ENCODE data around the gene DYNLL2. TPM values are rescaled to one million over a fixed set of nuclear protein-coding genes. Genes with fewer than 3 reads are reported as not detected.
A peak's percentile ranks its signal among the peaks of the same experiment; 100 is the strongest.

DYNLL2 gene
- total and polyA plus RNA-seq, 9 of the 15 experiments (the other 6 are each of a cell fraction or from before 2014, with no cell fraction given), result 1.8 to 24.5 (median 13.0) TPM

- Histone ChIP-seq H3K27me3 (ENCODE audit: control insufficient read depth in 2 of 2, insufficient read depth in 2 of 2, low read length in 2 of 2) (no peaks in the 10 kb centered on the region), H3K9me3 (replicated peaks; ENCODE audit: control insufficient read depth, insufficient read depth, low read depth, low read length) (no peaks in the 10 kb centered on the region), H3K9me1 (ENCODE audit: control insufficient read depth, insufficient read depth, low read length) (peaks cover 19% of the 10 kb centered on the region), H4K20me1 (replicated peaks; ENCODE audit: control insufficient read depth, insufficient read depth, low read length) (peaks cover 52% of the 10 kb centered on the region), H2AFZ (ENCODE audit: low read depth, low read length) (no peak overlapping the region), H3K4me2 (ENCODE audit: insufficient read depth, low read length) (peak overlapping the region; percentile 84), H3K9ac (ENCODE audit: insufficient read depth in 1 of 2, low read depth in 2 of 2, low read length in 2 of 2) (peak overlapping the region; percentile 85 to 98), H3K36me3 (ENCODE audit: control insufficient read depth, insufficient read depth, low read length) (peaks cover 50% of the 10 kb centered on the region), H3K27ac (ENCODE audit: extremely low read depth, low read depth, low read length) (peak overlapping the region; percentile 88), H3K4me3 (peak overlapping the region; percentile 91), H3K79me2 (ENCODE audit: control insufficient read depth, insufficient read depth, low read length) (peaks cover 58% of the 10 kb centered on the region), H3K4me1 (replicated peaks in 1 of 2; ENCODE audit: control insufficient read depth in 2 of 2, insufficient read depth in 2 of 2, low read length in 2 of 2) (peaks cover 27 to 38% of the 10 kb centered on the region in 2 experiments)
- TSS peak; percentile 45 for BruUV-seq (replicated peaks)
- POLR2A ChIA-PET, result interaction anchor here (0.5 to 3.0 kb wide), 8 partner anchors 7 to 90 kb away, joined by 3 to 23 read pairs (median 3); partner anchors contain the start of gene SRSF1
- CTCF ChIA-PET (ENCODE audit: low intra/inter-chr PET ratio), result no interaction called here
- FAIRE-seq (peak; percentile 32), ATAC-seq (peak; percentile 45), DNase-seq (ENCODE audit: extremely low read depth in 1 of 4, low spot score in 3 of 4) (peak; percentile 49 to 66 (median 54))
- in situ Hi-C loops (cut with MboI), result no loop called here
- 5% methylated on average over 7 of the region's 7 CpGs for WGBS (ENCODE audit: insufficient coverage, low coverage, missing lambda C conversion rate)
- intact Hi-C loops (cut with micrococcal nuclease), result loop anchor here (1.0 kb wide), 1 partner anchor 79 kb away; no protein-coding TSS in a partner anchor
- no peak for TF ChIP-seq RBM17 (IDR thresholded peaks at IDR 0.05; ENCODE audit: borderline replicate concordance, low read depth, low read length)
- peak; percentile 21 for TF ChIP-seq TBP (optimal IDR thresholded peaks at IDR 0.05; ENCODE audit: low read depth, low read length)
- no peak for TF ChIP-seq ZNF408 (CRISPR knock-in tag; IDR thresholded peaks at IDR 0.05; ENCODE audit: low read depth)
- TF ChIP-seq, protein P1, sequence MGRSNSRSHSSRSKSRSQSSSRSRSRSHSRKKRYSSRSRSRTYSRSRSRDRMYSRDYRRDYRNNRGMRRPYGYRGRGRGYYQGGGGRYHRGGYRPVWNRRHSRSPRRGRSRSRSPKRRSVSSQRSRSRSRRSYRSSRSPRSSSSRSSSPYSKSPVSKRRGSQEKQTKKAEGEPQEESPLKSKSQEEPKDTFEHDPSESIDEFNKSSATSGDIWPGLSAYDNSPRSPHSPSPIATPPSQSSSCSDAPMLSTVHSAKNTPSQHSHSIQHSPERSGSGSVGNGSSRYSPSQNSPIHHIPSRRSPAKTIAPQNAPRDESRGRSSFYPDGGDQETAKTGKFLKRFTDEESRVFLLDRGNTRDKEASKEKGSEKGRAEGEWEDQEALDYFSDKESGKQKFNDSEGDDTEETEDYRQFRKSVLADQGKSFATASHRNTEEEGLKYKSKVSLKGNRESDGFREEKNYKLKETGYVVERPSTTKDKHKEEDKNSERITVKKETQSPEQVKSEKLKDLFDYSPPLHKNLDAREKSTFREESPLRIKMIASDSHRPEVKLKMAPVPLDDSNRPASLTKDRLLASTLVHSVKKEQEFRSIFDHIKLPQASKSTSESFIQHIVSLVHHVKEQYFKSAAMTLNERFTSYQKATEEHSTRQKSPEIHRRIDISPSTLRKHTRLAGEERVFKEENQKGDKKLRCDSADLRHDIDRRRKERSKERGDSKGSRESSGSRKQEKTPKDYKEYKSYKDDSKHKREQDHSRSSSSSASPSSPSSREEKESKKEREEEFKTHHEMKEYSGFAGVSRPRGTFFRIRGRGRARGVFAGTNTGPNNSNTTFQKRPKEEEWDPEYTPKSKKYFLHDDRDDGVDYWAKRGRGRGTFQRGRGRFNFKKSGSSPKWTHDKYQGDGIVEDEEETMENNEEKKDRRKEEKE (IDR thresholded peaks at IDR 0.05; ENCODE audit: borderline replicate concordance in 1 of 2, control insufficient read depth in 1 of 2, low read depth in 2 of 2, low read length in 1 of 2), result no peak
- TF ChIP-seq CHD4 (IDR thresholded peaks at IDR 0.05; ENCODE audit: insufficient read depth, insufficient replicate concordance, low read depth, low read length, poor library complexity, severe bottlenecking), result no peak
- TF ChIP-seq ZHX1 (conservative IDR thresholded peaks at IDR 0.05; ENCODE audit: low read length), result no peak
- TF ChIP-seq, protein P2, sequence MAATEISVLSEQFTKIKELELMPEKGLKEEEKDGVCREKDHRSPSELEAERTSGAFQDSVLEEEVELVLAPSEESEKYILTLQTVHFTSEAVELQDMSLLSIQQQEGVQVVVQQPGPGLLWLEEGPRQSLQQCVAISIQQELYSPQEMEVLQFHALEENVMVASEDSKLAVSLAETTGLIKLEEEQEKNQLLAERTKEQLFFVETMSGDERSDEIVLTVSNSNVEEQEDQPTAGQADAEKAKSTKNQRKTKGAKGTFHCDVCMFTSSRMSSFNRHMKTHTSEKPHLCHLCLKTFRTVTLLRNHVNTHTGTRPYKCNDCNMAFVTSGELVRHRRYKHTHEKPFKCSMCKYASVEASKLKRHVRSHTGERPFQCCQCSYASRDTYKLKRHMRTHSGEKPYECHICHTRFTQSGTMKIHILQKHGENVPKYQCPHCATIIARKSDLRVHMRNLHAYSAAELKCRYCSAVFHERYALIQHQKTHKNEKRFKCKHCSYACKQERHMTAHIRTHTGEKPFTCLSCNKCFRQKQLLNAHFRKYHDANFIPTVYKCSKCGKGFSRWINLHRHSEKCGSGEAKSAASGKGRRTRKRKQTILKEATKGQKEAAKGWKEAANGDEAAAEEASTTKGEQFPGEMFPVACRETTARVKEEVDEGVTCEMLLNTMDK (IDR thresholded peaks at IDR 0.05; ENCODE audit: borderline replicate concordance, insufficient read depth, low read depth, low read length, poor library complexity, severe bottlenecking), result peak; percentile 75
- TF ChIP-seq NKRF (IDR thresholded peaks at IDR 0.05; ENCODE audit: borderline replicate concordance), result 0 out of 2 replicates have a peak, but pooled peaks have one; percentile 30
- TF ChIP-seq RBFOX2 (IDR thresholded peaks at IDR 0.05; ENCODE audit: low read depth, low read length), result no peak
These were observed 1.2 kb downstream of the DYNLL2 start for GRCh38 chr17:58084317-58084981.
